Activated CD8-positive, alpha-beta memory T cell treated with anti-CD3 and anti-CD28 coated beads, Interleukin-2, amount 50 U/mL, for 4 hours (primary cell): ENCODE measurements around the gene OPTC.

Source experiments
- DNase-seq: peaks from one replicate; pipeline ENCODE4 v3.0.0-alpha.2; 2020

OPTC gene

DNA sequence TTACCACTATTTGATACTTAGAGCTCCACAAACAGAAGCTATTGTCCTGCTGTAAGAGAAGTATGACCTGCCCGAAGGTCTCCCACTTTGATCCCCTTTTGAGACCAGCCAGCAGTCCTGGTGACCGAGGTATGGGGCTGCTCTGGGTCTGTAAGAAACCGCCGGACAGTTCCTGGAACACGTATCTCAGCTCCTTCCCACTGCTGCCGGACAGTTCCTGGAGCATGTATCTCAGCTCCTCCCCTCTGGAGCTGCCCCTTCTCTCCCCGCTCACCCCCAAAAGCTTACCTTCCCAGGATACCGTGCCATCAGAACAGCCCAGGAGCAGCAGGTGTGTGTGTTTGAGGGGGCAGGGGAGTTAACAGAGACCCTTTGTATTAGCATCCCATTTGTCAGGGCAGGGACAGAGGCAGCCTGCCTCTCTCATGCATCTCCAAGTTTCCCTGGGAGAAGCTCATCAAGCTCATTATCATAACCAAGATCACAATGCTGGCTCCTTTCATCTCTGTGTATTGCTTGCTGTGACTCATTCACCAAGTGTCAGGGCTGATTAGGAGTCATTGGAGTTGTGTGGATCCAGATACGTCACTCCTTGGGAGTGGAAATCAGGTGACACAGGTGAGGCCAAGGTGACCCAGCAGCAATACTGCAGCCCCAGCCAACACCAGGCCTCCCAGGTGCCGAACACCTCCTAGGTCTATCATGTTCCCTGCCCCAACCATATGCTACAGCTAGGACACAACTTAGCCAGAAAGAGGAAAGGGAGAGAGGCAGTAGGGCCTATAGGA is 25.3 kb downstream of the OPTC start:
- no peak for DNase-seq

DNA sequence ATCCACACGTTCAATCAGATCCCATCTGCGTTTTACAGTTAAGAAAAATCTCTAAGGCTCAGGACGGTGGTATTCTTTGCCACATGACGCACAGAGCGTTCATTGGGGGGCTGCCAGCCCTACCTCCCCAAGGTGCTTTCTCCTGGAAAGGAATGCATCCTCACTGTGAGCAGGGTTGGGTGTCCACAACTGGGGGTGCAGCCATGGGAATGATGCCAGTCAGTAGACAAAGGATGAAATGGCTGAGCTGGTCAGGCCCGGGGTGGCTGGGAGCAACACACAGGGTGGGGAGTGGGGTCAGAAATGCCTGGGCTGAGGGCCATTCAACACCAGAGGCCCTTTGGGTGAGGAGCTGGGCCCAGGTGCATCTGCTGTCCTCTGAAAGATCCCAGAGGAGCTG is 25.9 kb downstream of the OPTC start:
- DNase-seq, result no peak

- DNase-seq, result no peak
Observed at GRCh38 chr1:203520315-203520714, 26.4 kb downstream of the OPTC start.

GRCh38 chr1:203521074-203521794 is 27.3 kb downstream of the OPTC start:
- DNase-seq, result no peak

DNA sequence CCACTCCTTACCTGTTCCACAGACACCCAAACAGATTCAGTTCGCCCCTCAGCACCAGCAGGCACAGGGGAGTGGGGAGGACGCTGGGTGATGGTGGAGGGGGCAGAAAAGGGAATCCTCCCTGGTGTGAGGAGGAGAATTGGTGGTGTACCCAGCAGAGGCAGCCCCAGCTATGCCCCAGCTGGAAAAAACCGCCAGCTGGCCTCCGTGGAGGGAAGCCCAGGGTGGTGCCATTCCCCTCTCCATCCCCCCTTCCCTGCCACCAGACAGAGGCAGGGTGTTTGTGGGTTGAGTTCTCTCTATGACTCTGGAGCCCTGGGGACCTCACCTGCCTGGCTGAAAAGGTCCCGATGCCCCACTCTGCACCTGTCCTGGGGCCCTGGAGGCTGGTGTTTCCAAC is 27.9 kb downstream of the OPTC start:
- no peak for DNase-seq

DNA sequence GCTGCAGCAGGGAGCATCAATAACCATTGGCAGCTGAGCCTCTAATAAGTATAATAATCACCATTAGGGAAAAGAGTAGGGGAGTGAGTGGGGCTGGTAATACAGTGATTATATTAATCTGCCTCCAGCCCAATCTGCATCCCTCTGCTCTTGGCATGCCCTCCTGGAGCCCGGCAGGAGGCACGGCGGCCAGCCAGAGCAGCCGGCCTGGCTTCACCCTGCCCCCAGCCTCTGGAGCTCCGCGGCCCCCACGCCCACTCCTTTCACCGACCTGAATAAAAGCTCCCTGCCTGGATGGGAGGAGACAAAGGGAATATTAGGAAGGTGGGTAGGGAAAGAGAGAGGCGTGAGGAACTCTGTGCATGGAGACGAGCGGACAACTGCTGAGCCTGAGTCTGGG is 28.3 kb downstream of the OPTC start:
- DNase-seq, result no peak

GRCh38 chr1:203523667-203524066 is 29.7 kb downstream of the OPTC start:
- DNase-seq, result no peak

GRCh38 chr1:203524152-203524551 is 30.2 kb downstream of the OPTC start:
- no peak for DNase-seq

DNA sequence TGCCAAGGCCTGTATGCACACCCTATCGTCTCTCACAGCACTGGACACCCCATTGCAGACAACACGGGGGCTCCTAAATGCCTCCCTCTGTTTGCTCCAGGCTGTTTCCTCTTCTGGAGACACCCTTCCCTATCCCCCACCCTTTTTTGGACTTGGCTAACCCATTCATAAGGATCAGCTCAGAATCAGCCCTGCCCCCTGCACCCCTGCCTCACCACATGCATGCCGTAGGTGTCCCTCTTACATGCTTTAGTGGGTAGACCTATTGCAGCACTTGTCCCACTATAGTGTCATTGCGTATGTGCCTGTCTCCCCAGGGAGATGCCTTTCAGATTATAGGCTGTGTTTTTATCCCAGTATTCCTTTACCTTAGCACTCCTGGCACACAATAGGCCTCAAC is 30.9 kb downstream of the OPTC start:
- DNase-seq, result no peak

GRCh38 chr1:203525685-203526084 is 31.7 kb downstream of the OPTC start:
- no peak for DNase-seq

- DNase-seq, result no peak
Observed at GRCh38 chr1:203526130-203526529, 32.2 kb downstream of the OPTC start.

DNA sequence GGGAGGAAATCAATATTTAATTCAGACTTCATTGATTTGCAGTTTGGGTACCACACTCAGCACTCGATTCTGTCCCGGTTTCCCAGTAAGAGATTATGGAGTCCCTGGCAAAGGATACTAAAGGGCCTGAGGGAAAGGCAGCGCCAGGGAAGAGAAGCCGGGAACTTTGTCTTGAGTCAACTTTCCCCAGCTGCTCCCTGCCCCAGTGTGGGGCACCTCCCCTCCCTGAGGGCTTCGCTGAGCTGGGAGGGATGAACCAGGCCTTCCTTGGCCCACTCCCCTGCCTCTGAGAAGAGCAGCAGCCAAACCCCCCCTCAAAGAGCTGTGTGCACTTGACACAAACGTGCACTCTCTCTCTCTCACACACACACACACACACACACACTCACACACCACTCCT is 32.6 kb downstream of the OPTC start:
- DNase-seq, result no peak

DNA sequence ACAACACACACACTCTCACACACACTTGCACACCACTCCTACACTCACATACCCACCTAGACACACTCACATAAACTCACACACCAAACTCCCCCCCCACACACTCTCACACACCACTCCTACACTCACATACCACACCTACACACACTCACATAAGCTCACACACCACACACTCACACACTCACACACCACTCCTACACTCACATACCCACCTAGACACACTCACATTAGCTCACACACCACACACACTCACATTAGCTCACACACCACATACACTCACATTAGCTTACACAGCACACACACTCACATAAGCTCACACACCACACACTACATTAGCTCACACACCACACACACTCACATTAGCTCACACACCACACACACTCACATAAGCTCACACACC is 33.1 kb downstream of the OPTC start:
- DNase-seq, result no peak

DNA sequence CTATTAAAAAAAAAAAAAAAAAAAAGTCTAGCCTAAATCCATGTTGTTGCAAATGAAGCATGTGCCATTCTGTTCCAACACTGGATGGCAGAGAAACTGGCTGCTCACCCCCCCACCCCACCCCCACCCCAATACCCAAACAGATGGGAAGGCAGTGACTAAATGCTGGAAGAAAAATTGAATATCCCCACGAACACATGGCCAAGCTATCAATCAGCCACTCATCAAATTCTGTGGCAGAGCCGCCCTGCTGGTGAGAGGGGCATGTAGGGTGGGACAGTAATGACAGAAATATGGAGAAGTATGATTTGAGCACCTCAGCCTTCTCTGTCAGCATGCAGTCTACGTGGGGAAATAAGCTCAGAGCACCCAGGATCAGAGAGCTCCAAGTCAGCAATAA is 34.1 kb downstream of the OPTC start:
- DNase-seq, result no peak

DNA sequence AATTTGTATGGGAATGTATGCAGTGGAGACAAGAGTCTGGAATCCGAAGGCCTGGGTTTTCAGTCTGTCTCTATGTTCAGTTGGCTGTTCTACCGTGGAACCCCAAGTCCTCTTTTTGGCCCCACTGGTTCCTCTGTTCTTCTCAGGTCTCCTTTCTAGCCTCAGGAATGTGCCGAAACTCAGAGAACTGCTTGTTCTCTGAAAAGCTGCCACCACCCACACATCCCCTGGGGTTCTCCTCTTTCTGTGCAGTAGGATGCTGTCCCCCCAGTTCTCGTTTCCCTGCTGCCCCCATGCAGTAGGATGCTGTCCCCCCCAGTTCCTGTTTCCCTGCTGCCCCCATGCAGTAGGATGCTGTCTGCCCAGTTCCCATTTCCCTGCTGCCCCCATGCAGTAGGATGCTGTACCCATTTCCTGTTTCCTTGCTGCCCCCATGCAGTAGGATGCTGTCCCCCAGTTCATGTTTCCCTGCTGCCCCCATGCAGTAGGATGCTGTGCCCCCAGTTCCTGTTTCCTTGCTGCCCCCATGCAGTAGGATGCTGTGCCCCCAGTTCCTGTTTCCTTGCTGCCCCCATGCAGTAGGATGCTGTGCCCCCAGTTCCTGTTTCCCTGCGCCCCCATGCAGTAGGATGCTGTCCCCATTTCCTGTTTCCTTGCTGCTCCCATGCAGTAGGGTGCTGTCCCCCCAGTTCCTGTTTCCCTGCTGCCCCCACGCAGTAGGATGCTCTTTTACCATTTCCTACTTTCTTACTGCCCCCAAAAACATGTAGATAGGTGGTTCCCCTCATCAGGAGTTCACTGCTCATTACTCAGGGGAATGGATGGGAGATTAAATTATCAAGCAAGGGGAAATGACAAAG is 35.3 kb downstream of the OPTC start:
- no peak for DNase-seq

DNA sequence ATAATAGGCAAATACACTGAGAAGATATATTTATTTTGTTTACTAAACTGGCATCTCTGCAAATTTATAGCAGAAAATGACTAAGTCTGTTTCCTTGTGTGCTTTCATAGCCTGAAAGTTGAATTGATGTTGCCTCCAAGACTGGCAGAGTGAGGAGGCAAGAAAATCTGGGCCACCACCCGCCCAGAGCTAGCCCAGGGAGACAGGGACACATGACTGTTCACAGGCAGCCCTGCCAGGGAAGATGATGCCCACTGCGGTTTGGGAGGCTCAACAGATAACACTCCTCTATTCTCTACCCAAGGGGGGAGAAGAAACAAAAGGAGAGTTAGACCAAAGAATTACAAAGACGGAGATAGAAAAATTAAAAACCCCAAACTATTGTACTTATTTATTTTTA is 37.1 kb downstream of the OPTC start:
- no peak for DNase-seq

DNA sequence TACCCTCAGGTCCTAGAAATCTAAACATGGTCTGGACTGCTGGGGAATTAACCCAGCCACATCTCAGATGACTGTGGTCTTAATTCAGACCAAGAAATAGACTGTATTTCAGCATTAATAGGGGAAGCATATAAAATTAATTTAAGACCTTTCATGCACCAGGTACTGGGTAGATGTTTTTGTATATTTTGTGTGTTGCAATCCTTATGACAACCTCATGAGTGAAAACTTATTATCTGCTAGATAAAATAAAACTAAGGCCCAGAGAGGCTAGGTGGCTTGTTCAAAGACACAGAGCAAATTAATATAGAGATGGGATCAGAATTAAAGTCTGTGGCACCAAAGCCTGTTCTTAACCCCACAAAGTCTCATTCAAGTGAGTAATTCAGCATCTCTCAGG is 40.1 kb downstream of the OPTC start:
- no peak for DNase-seq

GRCh38 chr1:203534526-203534925 is 40.6 kb downstream of the OPTC start:
- no peak for DNase-seq

- no peak for DNase-seq
Observed at GRCh38 chr1:203536575-203536974, 42.6 kb downstream of the OPTC start.

GRCh38 chr1:203536980-203537455 is 43.1 kb downstream of the OPTC start:
- DNase-seq, result no peak

GRCh38 chr1:203537806-203538464 is 44.0 kb downstream of the OPTC start:
- no peak for DNase-seq

- no peak for DNase-seq
Observed at GRCh38 chr1:203538726-203539125, 44.8 kb downstream of the OPTC start.
